IPS DF 6.9 (cell line): Measurements from ENCODE around the gene SGCA.
A peak's percentile ranks its signal among the peaks of the same experiment; 100 is the strongest.

Experiments used
- DNase-seq: peaks from one replicate; pipeline ENCODE4 v3.0.0-alpha.2; 2013; ENCODE audit warnings: low read depth, low spot score
- H3K27ac ChIP-seq: one replicate; pipeline ENCODE4 v1.5.1; 2013; ENCODE audit warnings: low read length, control low read depth
- H3K27me3 ChIP-seq: 2 replicates; pipeline ENCODE4 v1.6.1; 2013; ENCODE audit warnings: mild to moderate bottlenecking, low read length; ENCODE audit not compliant: control insufficient read depth, insufficient read depth
- H3K36me3 ChIP-seq: 2 replicates; pipeline ENCODE4 v1.6.1; 2013; ENCODE audit warnings: low read length; ENCODE audit not compliant: control insufficient read depth, insufficient read depth
- H3K4me1 ChIP-seq: 2 replicates; pipeline ENCODE4 v1.6.1; 2013; ENCODE audit warnings: low read length; ENCODE audit not compliant: control insufficient read depth, insufficient read depth
- H3K4me3 ChIP-seq: 2 replicates; pipeline ENCODE4 v1.5.1; 2013; ENCODE audit warnings: mild to moderate bottlenecking, low read length
- H3K9me3 ChIP-seq: 2 replicates; pipeline ENCODE4 v1.6.1; 2013; ENCODE audit warnings: low read length, inconsistent platforms; ENCODE audit not compliant: control insufficient read depth, insufficient read depth
- WGBS: extraction: QIAGEN DNeasy Blood & Tissue Kit; methylation state at CpG from one replicate; pipeline ENCODE4 v1.1.7; 2013; ENCODE audit warnings: mixed read lengths, missing lambda C conversion rate; ENCODE audit not compliant: insufficient read length, insufficient coverage; 5-methylcytosine and 5-hydroxymethylcytosine counted together

The SGCA gene

DNA sequence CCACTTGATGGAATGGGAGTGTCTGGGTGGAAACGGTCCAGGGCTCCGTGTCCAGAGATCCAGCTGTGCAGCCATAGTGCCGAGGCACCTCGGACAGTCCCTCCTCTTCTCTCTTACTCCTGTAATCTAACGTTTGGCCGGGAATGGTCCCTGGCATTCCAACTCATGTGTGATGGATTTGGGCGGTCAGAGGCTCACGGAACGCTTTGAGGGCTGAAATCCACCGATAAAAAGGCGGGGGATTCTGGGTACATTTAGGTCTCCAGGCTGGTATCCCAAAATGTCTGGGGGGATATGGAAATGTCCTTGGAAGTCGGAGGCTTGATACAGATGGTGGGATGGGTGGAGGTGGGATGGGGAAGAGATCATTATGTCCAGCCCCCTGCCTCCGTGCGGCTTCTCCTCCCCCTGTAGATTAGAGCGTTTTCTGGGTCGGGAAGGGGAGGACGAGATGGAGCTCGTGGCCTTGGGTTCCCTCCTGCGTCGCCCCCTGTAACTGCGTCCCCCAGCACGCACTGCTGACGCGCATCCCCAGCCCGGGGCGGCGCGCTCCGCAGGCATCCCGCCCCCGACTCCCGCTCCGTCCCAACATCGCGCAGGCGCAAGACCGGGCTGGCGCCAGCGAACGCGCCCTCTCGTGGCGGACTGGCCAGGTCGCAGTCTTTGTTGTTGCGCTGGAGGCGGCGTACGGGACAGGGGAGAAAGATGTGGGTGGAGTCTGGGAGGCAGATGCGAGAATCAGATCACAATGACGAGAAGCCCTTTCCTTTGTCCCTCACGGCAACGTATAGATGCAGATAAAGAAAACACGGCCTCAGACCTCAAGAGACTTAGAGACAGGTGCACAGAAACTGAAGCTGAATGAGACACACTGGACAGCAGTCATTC lies 4.5 kb upstream of the SGCA start:
- Histone ChIP-seq H3K27me3 (no peaks in the 10 kb centered on the region), H3K27ac (no peak overlapping the region), H3K36me3 (no peaks in the 10 kb centered on the region), H3K9me3 (no peaks in the 10 kb centered on the region), H3K4me1 (no peaks in the 10 kb centered on the region), H3K4me3 (peak overlapping the region; percentile 23; the same call in 1 of the 2 replicates)
- peak; percentile 99 for DNase-seq
- no CpG with 5 or more reads among the region's 53 CpGs for WGBS

GRCh38 chr17:50161911-50162288 lies 3.9 kb upstream of the SGCA start:
- peak overlapping the region; percentile 3; the same call in 1 of the 2 replicates for H3K4me3 ChIP-seq
- H3K4me1 ChIP-seq = no peaks in the 10 kb centered on the region
- H3K9me3 ChIP-seq = no peaks in the 10 kb centered on the region
- H3K27ac ChIP-seq = no peak overlapping the region
- no peak for DNase-seq
- H3K27me3 ChIP-seq = no peaks in the 10 kb centered on the region
- WGBS = no CpG with 5 or more reads among the region's 16 CpGs
- no peaks in the 10 kb centered on the region for H3K36me3 ChIP-seq

DNA sequence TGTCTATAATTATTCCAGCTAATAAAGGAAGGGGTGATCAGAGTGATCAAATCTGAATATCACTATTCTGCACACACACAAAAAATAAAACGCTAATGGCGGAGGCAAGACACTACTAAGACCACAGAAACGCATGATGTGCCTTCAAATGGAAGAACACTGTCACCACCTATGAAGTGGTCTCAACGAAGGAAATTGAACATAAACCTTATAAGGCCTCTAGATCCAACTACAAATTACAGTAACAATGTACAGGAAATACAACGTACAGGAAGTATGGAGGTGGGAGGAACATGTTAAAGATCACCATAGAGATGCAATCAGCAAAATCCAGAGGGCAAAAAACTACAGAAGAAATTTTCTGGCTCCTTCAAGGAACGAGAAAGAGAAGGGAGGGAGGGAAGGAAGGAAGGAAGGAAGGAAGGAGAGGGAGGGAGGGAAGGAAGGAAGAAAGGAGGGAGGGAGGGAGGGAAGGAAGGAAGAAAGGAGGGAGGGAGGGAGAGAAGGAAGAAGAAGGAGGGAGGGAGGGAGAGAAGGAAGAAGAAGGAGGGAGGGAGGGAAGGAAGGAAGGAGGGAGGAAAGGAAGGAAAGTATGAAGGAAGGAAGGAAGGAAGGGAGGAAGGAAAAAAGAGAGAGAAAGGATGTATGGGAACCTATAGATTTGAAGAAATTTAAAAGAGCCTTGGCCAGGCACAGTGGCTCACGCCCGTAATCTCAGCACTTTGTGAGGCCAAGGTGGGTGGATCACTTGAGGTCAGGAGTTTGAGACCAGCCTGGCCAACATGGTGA lies 3.1 kb upstream of the SGCA start:
- DNase-seq = no peak
- H3K4me1 ChIP-seq = 0 out of 2 replicates have a peak, but pooled peaks cover 1% of the 10 kb centered on the region
- H3K4me3 ChIP-seq = no peak overlapping the region
- no peaks in the 10 kb centered on the region for H3K27me3 ChIP-seq
- no peak overlapping the region for H3K27ac ChIP-seq
- H3K9me3 ChIP-seq = no peaks in the 10 kb centered on the region
- H3K36me3 ChIP-seq = no peaks in the 10 kb centered on the region
- WGBS = no CpG with 5 or more reads among the region's 8 CpGs

DNA sequence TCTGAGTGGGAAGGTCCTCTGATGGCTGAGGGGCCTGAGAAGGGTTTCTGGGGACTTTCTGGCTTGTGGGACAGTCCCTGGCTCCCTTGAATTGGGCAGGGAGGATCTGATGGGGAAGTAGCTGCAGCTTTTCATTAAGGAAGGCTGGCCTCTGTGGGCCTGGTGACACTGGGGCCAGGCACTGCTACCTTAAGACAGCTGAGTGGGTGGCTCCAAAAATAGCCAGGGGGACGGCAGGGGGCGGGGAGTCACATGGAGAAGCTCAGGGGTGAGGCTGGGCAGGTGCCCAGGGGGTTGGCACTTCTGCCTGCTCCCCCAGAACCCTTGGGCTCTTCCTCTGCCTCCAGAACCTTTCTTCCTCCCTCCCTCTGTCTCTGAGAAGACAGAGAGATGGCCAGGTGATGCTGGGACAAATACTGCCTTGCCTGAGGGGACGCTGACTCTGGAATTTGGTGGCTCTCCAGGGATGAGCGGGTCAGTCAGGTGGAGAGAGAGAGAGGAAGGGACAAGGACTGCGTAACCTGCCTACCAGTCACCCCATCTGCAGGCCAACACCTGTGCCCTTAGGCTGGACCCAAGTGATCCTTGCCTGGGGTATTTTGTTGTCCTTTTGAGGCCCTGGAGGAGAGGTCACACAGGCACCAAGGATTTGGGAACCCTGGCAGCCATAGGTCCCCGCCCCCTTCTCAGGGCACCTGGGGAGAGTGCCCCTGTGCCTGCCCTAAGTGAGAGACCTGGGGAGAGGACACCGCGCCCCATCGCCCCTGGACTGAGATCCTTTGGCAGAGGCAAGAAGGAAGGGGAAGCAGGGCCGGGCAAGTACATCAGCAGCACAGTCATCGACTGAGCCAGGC lies 1.7 kb upstream of the SGCA start:
- Histone ChIP-seq H3K4me1 (0 out of 2 replicates have a peak, but pooled peaks cover 2% of the 10 kb centered on the region), H3K27me3 (no peaks in the 10 kb centered on the region), H3K4me3 (no peak overlapping the region), H3K27ac (no peak overlapping the region), H3K9me3 (no peaks in the 10 kb centered on the region), H3K36me3 (no peaks in the 10 kb centered on the region)
- no CpG with 5 or more reads among the region's 11 CpGs for WGBS
- DNase-seq = no peak

DNA sequence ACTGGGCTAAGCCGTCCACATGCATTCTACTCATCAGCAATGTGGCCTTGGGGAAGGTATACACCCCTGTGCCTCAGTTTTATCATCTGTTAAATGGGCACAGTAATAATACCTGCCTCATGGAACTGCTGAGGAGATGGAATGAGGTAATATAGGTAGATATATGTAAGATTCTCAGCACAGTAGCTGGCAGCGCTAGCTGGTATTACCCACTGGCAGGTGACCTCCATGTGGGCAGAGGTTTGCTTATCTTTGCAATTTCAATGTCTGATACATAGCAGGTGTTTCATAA lies 1.2 kb upstream of the SGCA start:
- Histone ChIP-seq H3K36me3 (no peaks in the 10 kb centered on the region), H3K4me3 (no peak overlapping the region), H3K9me3 (no peaks in the 10 kb centered on the region), H3K27me3 (no peaks in the 10 kb centered on the region), H3K27ac (no peak overlapping the region), H3K4me1 (0 out of 2 replicates have a peak, but pooled peaks cover 2% of the 10 kb centered on the region)
- no CpG with 5 or more reads among the region's 2 CpGs for WGBS
- no peak for DNase-seq

- H3K4me1 ChIP-seq = 0 out of 2 replicates have a peak, but pooled peaks cover 2% of the 10 kb centered on the region
- H3K4me3 ChIP-seq = no peak overlapping the region
- H3K27me3 ChIP-seq = no peaks in the 10 kb centered on the region
- H3K9me3 ChIP-seq = no peaks in the 10 kb centered on the region
- no peak overlapping the region for H3K27ac ChIP-seq
- no peaks in the 10 kb centered on the region for H3K36me3 ChIP-seq
- no CpG with 5 or more reads among the region's 9 CpGs for WGBS
- DNase-seq = no peak
Observed at GRCh38 chr17:50165066-50165465, 739 bp upstream of the SGCA start.

- Histone ChIP-seq H3K4me1 (0 out of 2 replicates have a peak, but pooled peaks cover 2% of the 10 kb centered on the region), H3K4me3 (no peak overlapping the region), H3K9me3 (no peaks in the 10 kb centered on the region), H3K27ac (no peak overlapping the region), H3K36me3 (no peaks in the 10 kb centered on the region), H3K27me3 (no peaks in the 10 kb centered on the region)
- DNase-seq = no peak
- WGBS = no CpG with 5 or more reads among the region's 3 CpGs
Observed at GRCh38 chr17:50165466-50165865, 339 bp upstream of the SGCA start.

GRCh38 chr17:50166518-50167181 lies 845 bp downstream of the SGCA start:
- 100% methylated on average over 4 of the region's 7 CpGs for WGBS
- Histone ChIP-seq H3K4me3 (no peak overlapping the region), H3K9me3 (no peaks in the 10 kb centered on the region), H3K27ac (no peak overlapping the region), H3K4me1 (0 out of 2 replicates have a peak, but pooled peaks cover 2% of the 10 kb centered on the region), H3K36me3 (no peaks in the 10 kb centered on the region), H3K27me3 (no peaks in the 10 kb centered on the region)
- no peak for DNase-seq

DNA sequence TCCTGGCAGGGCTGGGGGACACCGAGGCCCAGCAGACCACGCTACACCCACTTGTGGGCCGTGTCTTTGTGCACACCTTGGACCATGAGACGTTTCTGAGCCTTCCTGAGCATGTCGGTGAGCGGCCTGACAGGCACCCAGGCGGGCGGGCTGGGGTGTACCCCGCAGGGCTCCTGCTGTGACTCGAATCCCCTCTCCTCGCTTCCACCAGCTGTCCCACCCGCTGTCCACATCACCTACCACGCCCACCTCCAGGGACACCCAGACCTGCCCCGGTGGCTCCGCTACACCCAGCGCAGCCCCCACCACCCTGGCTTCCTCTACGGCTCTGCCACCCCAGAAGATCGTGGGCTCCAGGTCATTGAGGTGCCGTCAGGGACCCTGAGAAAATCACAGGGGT lies 1.6 kb downstream of the SGCA start:
- no peak for DNase-seq
- no CpG with 5 or more reads among the region's 19 CpGs for WGBS

More for the DNA sequence above, 1.6 kb downstream of the SGCA start:
- Histone ChIP-seq H3K4me1 (0 out of 2 replicates have a peak, but pooled peaks cover 2% of the 10 kb centered on the region), H3K27ac (no peak overlapping the region), H3K27me3 (no peaks in the 10 kb centered on the region), H3K9me3 (no peaks in the 10 kb centered on the region), H3K36me3 (no peaks in the 10 kb centered on the region), H3K4me3 (no peak overlapping the region)
